GM21529 (cell line): ENCODE measurements around the gene LCN1.
"Not testable (repeated sequence)": the region's sequence is repeated elsewhere in the genome, so short reads cannot be mapped to it uniquely, and the experiment has no call there.

ENCODE experiments used
- ATAC-seq: cut with Tn5 transposase; IDR thresholded peaks from one replicate; pipeline ENCODE4 v1.9.1; 2021; ENCODE audit not compliant: unreplicated experiment

The LCN1 gene

GRCh38 chr9:135522137-135522877 is 1.1 kb downstream of the LCN1 start:
- no peak for ATAC-seq

- no peak for ATAC-seq
Observed at GRCh38 chr9:135522931-135523330, 1.7 kb downstream of the LCN1 start.

GRCh38 chr9:135523521-135524129 is 2.4 kb downstream of the LCN1 start:
- no peak for ATAC-seq

DNA sequence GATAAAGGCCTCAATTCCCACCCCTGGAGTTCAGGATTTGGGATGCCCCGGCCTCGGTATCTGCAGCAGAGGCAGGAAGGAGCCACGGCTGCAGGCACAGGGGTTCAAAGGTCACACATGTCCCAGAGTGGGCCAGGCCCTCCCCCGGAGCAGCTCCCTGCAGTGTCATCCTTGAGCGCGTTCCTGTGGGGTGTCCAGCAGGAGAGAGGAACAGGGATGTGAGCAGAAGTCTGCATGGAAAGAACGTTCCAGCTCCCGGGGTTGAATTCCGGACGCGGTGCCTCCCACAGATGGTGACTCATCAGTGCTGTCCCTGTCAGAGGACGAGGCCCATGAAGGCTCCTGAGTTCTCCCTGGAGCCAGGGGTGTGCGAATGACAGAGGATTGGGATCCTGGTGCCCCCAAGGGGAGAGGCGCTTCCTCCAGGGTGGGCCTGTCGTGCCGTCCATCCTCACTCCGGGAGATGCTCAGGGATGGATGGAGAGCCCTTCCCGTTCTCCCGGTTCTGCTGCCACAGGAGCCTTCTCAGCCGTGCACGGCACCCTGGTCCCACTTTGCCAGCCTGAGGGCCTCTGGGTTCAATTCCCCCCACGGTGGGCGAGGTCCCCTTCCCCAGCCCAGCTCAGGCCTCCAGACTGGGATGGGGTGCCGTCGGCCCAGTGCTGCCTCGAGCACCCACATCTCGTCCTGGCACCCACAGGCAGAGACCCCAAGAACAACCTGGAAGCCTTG is 3.1 kb downstream of the LCN1 start:
- ATAC-seq, result no peak

DNA sequence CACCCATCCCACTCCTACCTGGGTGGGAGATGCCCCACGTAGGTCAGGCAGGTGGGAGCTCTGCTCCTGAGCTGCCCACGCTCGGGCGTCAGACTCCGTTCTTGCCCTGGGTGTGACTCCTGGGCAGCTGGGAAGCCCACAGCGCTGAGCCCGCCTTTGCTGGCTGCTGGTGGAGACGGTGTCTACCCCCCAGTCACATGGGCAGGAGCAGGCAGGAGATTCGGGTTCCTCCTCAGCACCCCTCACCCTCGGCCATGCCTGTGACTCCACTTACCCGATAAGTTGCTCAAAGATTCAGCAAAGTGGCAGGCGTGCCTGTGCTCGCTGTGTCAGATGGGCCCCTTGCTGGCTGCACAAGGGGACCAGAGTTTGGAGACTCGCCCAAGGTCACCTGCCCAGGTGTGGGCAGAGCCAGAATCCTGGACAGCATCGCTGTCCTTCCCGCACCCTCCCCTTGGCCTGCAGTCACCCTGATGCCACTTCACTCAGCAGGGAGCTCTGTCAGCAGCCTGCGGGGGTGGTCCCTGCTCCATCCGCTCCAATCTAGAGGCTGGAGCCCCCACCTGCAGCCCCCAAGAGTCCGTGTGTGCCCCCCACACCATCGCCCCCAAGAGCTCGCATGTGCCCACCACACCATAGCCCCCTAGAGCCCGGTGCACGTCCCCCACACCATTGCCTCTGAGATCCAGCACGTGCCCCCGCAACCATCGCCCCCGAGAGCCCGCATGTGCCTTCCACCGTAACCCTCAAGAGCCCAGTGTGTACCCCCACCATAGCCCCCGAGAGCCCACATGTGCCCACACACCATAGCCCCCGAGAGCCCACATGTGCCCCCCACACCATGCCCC is 4.2 kb downstream of the LCN1 start:
- ATAC-seq, result no peak

- ATAC-seq, result no peak
Observed at GRCh38 chr9:135526089-135526729, 5.0 kb downstream of the LCN1 start.

DNA sequence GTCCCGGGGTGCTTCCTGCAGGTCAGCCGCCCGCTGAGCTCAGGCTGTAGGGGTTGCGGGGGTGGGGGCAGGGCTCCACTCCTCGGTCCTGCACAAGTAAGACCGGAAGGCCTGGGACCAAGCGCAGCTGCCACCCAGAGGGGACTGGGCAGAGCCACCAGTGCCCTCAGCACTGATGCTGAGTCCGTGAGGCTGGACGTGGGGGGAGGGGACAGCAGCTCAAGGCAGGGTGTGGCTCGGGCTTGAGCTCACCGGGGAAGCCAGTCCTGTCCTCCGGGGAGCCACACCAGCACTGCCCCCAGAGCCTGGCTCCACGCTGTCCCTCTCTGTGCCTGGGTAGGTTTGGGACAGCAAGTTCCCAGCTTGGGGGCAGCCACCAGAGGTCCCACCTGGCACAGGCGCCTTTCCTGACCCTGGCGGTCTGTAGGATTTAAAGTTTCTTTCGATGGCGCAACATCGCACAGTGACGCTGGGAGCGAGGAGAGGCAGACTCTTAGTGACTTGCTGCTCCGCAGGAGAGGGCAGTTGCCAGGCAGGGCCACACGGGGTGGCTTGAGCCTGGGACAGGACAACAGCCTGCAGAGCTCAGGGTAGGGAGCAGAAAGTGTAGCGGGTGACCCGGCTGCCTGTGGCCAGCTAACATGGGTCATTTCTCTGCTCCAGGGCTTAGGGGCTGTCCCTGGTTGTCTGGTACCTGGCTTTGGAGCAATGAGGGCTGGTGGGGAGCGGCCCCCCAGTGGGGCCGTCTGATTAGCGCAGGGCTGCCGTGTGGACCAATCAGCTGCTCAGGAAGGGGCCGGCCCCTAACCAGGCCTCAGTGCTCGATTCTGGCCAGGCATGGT is 5.7 kb downstream of the LCN1 start:
- no peak for ATAC-seq

DNA sequence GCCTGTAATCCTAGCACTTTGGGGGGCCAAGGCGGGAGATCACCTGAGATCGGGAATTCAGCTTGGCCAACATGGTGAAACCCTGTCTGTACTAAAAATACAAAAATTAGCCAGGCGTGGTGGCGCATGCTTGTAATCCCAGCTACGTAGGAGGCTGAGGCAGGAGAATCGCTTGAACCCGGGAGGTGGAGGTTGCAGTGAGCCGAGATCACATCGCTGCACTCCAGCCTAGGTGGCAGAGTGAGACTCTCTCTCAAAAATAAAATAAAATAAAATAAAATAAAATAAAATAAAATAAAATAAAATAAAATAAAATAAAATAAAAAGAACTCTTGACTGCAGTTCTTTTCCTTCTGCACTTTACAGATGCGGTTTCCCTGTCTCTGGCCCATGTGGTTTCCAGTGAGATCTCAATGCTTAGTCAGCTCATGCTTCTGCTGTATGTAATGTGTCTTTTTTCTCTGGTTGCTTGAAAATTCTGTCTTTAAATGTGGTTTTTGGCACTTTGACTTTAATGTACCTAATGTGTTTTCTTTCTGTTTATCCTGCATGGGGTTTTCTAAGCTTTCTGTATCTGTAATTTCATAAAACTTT is 7.7 kb downstream of the LCN1 start:
- ATAC-seq, result not testable (repeated sequence)

DNA sequence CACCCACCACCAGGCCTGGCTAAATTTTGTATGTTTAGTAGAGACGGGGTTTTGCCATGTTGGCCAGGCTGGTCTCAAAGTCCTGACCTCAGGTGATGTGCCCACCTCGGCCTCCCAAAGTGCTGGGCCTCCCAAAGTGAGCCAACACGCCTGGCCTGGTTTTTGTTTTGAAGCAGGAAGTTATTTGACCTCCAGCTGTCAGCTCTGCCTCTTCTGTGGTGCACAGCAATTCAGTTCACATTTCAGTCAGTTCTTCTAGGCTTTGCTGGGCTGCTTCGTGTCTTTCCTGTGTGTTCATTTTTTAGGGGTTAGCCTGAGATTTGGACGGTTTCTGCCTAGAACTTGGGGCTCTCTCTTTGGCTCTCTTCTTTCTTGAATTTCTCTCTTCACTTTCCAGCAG is 8.9 kb downstream of the LCN1 start:
- ATAC-seq, result no peak

DNA sequence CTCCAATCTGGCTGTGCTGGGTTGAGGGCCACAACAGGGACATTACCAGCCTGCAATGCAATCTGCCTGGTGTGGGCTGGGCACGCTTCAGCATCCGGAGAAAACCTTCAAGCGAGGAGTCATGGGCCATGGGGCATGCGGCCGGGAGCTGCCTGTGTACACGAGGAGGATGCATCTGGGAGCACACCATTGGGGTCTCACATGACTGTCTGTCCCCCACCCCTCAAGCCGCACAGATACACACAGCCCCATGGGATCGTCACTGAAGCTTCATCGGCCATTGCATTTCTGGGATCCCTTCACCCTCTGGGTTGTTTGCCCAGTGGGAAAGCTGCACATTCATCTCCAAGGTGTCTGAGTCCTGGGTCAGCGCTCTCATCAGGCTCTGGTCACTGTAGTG is 9.9 kb downstream of the LCN1 start:
- no peak for ATAC-seq

GRCh38 chr9:135533113-135533512 is 11.9 kb downstream of the LCN1 start:
- no peak for ATAC-seq

DNA sequence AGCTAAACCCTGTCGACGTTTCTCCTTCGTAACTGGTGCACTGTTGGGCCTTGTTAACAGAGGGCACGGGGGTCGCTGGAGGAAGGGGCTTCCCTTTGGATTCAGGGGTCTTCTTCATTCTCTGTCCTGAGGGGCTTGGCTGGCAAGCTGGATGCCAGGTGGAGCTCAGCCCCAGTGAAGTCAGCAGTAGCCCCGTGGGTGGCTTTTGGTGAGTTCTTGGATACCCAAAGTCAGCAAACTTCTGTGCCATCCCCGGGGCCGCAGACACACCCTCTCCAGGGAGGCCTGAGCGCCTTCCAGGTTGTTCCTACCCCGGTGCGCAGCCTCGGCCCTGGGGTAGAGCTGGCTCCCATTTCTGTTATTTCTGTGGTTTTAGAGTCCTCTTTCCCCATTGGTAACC is 12.4 kb downstream of the LCN1 start:
- ATAC-seq, result no peak

DNA sequence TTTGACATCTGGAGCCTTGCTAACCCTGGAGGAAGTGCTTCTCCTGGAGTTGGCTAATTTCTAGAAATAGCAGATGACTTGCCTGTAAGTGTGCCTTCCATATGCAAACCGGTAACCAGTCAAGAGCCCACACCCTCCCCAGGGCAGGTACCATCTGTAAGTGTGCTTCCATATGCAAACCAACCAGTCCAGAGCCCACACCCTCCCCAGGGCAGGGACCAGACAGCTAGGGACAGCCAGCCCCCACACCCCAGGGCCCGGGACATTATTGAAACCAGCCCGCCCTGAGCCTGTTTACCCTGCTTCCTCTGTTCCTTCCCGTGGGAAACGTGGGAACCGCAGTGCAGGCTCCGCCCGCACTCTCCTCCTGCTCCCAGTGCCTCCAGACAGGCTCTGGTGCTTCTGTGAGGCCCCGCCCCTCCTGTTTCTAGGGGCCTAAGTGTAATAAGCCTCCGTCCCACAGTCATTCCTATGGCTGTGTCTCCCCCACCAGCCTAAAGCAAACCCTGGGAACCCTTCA is 13.0 kb downstream of the LCN1 start:
- not testable (repeated sequence) for ATAC-seq

GRCh38 chr9:135534826-135535225 is 13.6 kb downstream of the LCN1 start:
- ATAC-seq, result not testable (repeated sequence)

DNA sequence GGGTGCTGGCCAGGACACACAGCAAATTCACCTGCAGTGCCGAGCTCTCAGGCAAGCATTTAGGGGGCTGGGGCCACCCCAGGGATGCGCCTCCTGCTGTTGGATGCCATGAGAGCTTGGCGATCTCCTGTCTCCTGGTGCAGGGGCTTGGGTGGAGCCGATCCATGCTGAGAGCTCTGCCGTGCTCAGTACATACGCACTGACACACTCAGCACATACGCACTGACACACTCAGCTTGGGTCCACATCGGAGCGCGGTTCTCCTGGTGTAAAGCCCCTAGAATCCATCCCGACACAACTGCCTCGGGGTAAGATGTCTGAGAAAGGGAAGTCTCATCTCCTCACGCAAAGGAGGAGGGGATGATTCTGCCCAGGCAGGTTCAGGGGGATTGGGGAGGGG is 14.4 kb downstream of the LCN1 start:
- not testable (repeated sequence) for ATAC-seq

DNA sequence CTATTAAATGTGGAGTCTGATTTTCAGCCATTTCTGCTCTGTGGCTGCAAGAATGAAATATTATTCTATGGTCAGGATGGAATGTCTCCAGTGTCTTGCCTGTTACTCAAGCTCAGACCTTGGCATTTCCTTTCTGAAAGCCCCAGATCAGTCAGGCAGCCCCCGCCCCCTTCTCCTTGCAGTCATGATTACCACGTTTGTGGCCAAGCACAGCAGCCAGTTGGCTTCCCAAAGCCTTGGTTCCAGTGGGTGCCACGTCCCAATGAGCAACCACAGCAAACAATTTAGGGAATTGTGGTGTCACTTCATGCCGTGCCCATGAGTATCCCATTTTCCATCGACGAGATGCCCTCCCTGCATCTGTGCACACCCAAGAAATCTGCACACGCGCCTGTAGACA is 15.0 kb downstream of the LCN1 start:
- no peak for ATAC-seq

- ATAC-seq, result not testable (repeated sequence)
Observed at GRCh38 chr9:135543262-135543894, 22.1 kb downstream of the LCN1 start.

DNA sequence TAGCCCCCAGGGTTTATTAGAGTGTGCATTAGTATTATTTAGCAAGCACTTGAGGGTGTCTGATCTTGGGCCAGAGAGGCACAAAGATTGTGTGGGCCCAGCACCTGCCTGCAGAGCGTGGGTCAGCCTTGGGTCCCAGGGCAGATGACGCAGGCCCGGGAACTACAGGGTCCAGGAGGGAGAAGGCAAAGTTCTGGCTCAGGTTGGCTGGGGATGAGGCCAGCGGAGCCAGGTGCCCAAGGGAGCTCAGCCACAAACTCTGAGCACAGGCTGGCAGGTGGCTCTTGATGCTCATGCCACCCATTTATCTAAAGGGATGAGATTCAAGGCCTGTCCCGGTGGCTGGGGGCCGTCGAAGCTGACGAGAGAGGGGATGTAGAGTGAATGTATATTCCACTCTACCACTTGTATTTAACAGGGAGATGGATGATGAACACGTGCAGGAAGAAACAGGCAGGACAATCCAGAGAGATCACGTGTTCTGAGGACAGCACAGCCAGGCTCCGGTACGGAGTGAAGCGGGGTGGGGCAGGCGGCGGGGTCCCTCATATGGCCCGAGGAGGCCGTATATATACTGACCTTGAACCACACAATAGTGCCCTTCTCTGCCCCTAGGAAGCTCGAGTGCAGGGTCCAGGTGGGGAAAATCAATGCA is 23.9 kb downstream of the LCN1 start:
- no peak for ATAC-seq
